Testis (tissue), 3 donors: ENCODE data around the gene NUBP1. TPM values are rescaled to one million over a fixed set of nuclear protein-coding genes. Genes with fewer than 3 reads are reported as not detected.
"Not testable (repeated sequence)": the region's sequence is repeated elsewhere in the genome, so short reads cannot be mapped to it uniquely, and the experiment has no call there.

ENCODE experiments used
- DNase-seq: peaks from one replicate; pipeline ENCODE4 v3.0.0-alpha.2; 2019
- H3K27ac ChIP-seq, 2 donors: fragments of 200-600 bp; sonication (generic); one replicate each; pipeline ENCODE4 v1.5.1; 2019
- H3K27me3 ChIP-seq: fragments of 200-600 bp; sonication (generic); one replicate; pipeline ENCODE4 v1.5.1; 2019
- H3K36me3 ChIP-seq: fragments of 200-600 bp; sonication (generic); one replicate; pipeline ENCODE4 v1.5.1; 2017; ENCODE audit warnings: low read depth; ENCODE audit errors: missing control alignments
- H3K4me1 ChIP-seq: fragments of 200-600 bp; sonication (generic); one replicate; pipeline ENCODE4 v1.5.1; 2019
- H3K4me3 ChIP-seq, 2 donors: fragments of 200-600 bp; sonication (generic); one replicate each; pipeline ENCODE4 v1.5.1; 2017 to 2019
- H3K9me3 ChIP-seq: fragments of 200-600 bp; sonication (generic); one replicate; pipeline ENCODE4 v1.5.1; 2017
- CTCF ChIP-seq, 3 experiments: fragments of 450-650 bp in 2 of 3; fragments of 200-600 bp in 1 of 3; sonication (generic) in 1 of 3; IDR thresholded peaks; one replicate each; pipeline ENCODE4 v1.5.1; 2016 to 2019; ENCODE audit warnings: antibody characterized with exemption in 3 of 3, mild to moderate bottlenecking in 2 of 3, moderate library complexity in 1 of 3
- POLR2A ChIP-seq: fragments of 450-650 bp; IDR thresholded peaks from one replicate; pipeline ENCODE4 v1.6.1; 2017; ENCODE audit warnings: antibody characterized with exemption, mild to moderate bottlenecking, moderate library complexity
- WGBS, 2 donors: methylation state at CpG; one replicate each; pipeline ENCODE4 v1.1.5; 2018; 5-methylcytosine and 5-hydroxymethylcytosine counted together
- intact Hi-C: fragments of 100-400 bp; cut with DNase I; formaldehyde crosslinking; loops from one replicate; pipeline ENCODE4 v1.15.1; 2023; ENCODE audit warnings: low total_unique reads
- polyA plus RNA-seq: library from polyadenylated mRNA; stranded (reverse); fragments of 350-450 nt; fragmentation: Illumina TruSeq; extraction: RNeasy Lipid Tissue Mini Kit (QIAGEN cat#74804); gene quantifications from one replicate; pipeline ENCODE4 v1.2.3, GENCODE V29; 2014; ENCODE audit warnings: low read depth, low replicate concordance; ENCODE audit not compliant: insufficient read depth
- total RNA-seq, 2 donors: library from RNA; depleted of rRNA; stranded (reverse); fragments of >200 nt; gene quantifications; one replicate each; pipeline ENCODE4 v1.2.3, GENCODE V29; 2016

The NUBP1 gene
- total and polyA plus RNA-seq, 3 donors from 2014 or later = 23.0 to 41.1 (median 33.9) TPM

- intact Hi-C loops = no loop called here
- WGBS, 2 donors = 75 to 89% methylated on average over 5 of the region's 5 CpGs
- H3K9me3 ChIP-seq = no peaks in the 10 kb centered on the region
These were observed 43.7 kb downstream of the NUBP1 start for GRCh38 chr16:10787304-10787703.

GRCh38 chr16:10788630-10789029 is 45.0 kb downstream of the NUBP1 start:
- H3K36me3 ChIP-seq, DNase-seq, H3K27me3 ChIP-seq, intact Hi-C loops, H3K4me1 ChIP-seq, H3K4me3 ChIP-seq, H3K9me3 ChIP-seq, H3K27ac ChIP-seq: not testable (repeated sequence)
- 54 to 72% methylated on average over 4 of the region's 4 CpGs for WGBS, 2 donors

More at GRCh38 chr16:10787304-10787703, 43.7 kb downstream of the NUBP1 start:
- Histone ChIP-seq H3K27ac (no peak overlapping the region), H3K27me3 (no peaks in the 10 kb centered on the region), H3K4me3 (no peak overlapping the region), H3K4me1 (no peaks in the 10 kb centered on the region), H3K36me3 (no peaks in the 10 kb centered on the region)
- TF ChIP-seq CTCF (IDR thresholded peaks at IDR 0.05) (no peak), POLR2A (no peak)
- DNase-seq = no peak

- no peaks in the 10 kb centered on the region for H3K4me1 ChIP-seq
- no peaks in the 10 kb centered on the region for H3K9me3 ChIP-seq
- no peak overlapping the region for H3K27ac ChIP-seq
- no peaks in the 10 kb centered on the region for H3K27me3 ChIP-seq
- WGBS, 2 donors = 79 to 90% methylated on average over 4 of the region's 4 CpGs
- TF ChIP-seq CTCF (IDR thresholded peaks at IDR 0.05) (no peak), POLR2A (no peak)
- intact Hi-C loops = no loop called here
- H3K36me3 ChIP-seq = no peaks in the 10 kb centered on the region
- H3K4me3 ChIP-seq = no peak overlapping the region
- DNase-seq = no peak
These were observed 47.4 kb downstream of the NUBP1 start for GRCh38 chr16:10791048-10791447.

GRCh38 chr16:10799736-10800135 is 56.1 kb downstream of the NUBP1 start:
- Histone ChIP-seq H3K9me3 (no peaks in the 10 kb centered on the region), H3K4me1 (no peaks in the 10 kb centered on the region), H3K4me3 (no peak overlapping the region), H3K27ac (no peak overlapping the region), H3K36me3 (no peaks in the 10 kb centered on the region), H3K27me3 (no peaks in the 10 kb centered on the region)
- intact Hi-C loops = no loop called here
- no peak for TF ChIP-seq POLR2A
- TF ChIP-seq CTCF (IDR thresholded peaks at IDR 0.05) = no peak
- no peak for DNase-seq
- 71 to 80% methylated on average over 3 of the region's 3 CpGs for WGBS, 2 donors

GRCh38 chr16:10805334-10805733 is 61.7 kb downstream of the NUBP1 start:
- 75 to 82% methylated on average over 9 of the region's 9 CpGs for WGBS, 2 donors
- no peak overlapping the region for H3K27ac ChIP-seq
- no peaks in the 10 kb centered on the region for H3K27me3 ChIP-seq
- H3K4me1 ChIP-seq = no peaks in the 10 kb centered on the region
- DNase-seq = no peak
- H3K4me3 ChIP-seq = no peak overlapping the region
- H3K36me3 ChIP-seq = no peaks in the 10 kb centered on the region
- no peaks in the 10 kb centered on the region for H3K9me3 ChIP-seq
- no peak for TF ChIP-seq POLR2A
- TF ChIP-seq CTCF (IDR thresholded peaks at IDR 0.05) = no peak
- intact Hi-C loops = no loop called here
